GM06990 (cell line): Measurements from ENCODE around the gene GOLGA6B.
A peak's percentile ranks its signal among the peaks of the same experiment; 100 is the strongest.
"Not testable (repeated sequence)": the region's sequence is repeated elsewhere in the genome, so short reads cannot be mapped to it uniquely, and the experiment has no call there.

ENCODE experiments used
- DNase-seq: peaks from one replicate; pipeline ENCODE4 v3.0.0-alpha.2; 2011; ENCODE audit not compliant: insufficient read length; ENCODE audit errors: extremely low read depth
- H3K27me3 ChIP-seq: replicated peaks from 2 replicates; pipeline ENCODE4 v1.6.0; 2011; ENCODE audit warnings: low read length; ENCODE audit not compliant: control insufficient read depth, insufficient read depth
- H3K36me3 ChIP-seq: 2 replicates; pipeline ENCODE4 v1.5.1; 2011; ENCODE audit warnings: low read length; ENCODE audit not compliant: control insufficient read depth, insufficient read depth
- H3K4me3 ChIP-seq: replicated peaks from 2 replicates; pipeline ENCODE4 v1.5.1; 2011; ENCODE audit warnings: low read depth, mild to moderate bottlenecking, control low read depth, low read length
- TF ChIP-seq, protein P1 (sequence below): IDR thresholded peaks from 2 replicates; pipeline ENCODE4 v1.5.1; 2011; ENCODE audit warnings: low read length, control low read depth, mild to moderate bottlenecking, inconsistent platforms; ENCODE audit not compliant: insufficient read depth, poor library complexity, severe bottlenecking

Gene GOLGA6B

GRCh38 chr15:72615533-72616233 lies 38.8 kb upstream of the GOLGA6B start:
- not testable (repeated sequence) for H3K27me3 ChIP-seq, H3K4me3 ChIP-seq, H3K36me3 ChIP-seq, DNase-seq
- TF ChIP-seq, protein P1, sequence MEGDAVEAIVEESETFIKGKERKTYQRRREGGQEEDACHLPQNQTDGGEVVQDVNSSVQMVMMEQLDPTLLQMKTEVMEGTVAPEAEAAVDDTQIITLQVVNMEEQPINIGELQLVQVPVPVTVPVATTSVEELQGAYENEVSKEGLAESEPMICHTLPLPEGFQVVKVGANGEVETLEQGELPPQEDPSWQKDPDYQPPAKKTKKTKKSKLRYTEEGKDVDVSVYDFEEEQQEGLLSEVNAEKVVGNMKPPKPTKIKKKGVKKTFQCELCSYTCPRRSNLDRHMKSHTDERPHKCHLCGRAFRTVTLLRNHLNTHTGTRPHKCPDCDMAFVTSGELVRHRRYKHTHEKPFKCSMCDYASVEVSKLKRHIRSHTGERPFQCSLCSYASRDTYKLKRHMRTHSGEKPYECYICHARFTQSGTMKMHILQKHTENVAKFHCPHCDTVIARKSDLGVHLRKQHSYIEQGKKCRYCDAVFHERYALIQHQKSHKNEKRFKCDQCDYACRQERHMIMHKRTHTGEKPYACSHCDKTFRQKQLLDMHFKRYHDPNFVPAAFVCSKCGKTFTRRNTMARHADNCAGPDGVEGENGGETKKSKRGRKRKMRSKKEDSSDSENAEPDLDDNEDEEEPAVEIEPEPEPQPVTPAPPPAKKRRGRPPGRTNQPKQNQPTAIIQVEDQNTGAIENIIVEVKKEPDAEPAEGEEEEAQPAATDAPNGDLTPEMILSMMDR, result peak; percentile 21

DNA sequence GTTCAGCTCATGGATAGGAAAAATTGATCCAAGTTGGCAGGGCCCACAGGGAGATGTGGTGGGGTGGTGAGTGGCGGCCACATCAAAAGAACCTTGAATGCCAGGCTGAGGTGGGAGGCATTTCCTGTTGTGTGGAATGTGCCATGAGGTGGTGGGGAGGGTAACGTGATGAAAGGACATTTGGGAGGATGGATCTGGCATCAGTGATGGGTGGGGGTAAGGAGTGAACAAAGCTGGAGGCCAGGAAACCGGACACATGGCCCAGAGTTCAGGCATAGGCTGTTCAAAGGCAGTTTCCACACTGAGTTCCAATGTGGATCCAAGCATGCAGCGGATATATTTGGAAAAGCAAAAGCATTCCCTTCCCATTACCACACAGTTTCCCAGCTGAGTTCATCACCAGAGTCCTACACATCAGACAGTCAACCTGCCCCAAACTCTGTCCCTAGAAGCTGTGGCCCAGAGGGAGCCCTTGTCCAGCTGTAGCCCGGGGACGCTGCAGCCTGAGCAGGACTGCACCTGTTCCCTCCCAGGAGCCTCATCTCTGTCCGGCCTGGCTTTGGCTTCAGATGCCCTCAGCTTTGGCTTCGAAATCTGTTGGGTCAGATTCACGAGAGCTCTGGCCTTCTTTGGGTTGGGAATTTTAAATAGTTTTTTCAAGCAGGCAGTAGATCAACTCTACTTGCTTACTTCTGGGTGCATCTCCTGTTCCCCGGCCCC lies 37.8 kb upstream of the GOLGA6B start:
- H3K27me3 ChIP-seq, result no peaks in the 10 kb centered on the region
- no peak for DNase-seq
- H3K36me3 ChIP-seq, result no peaks in the 10 kb centered on the region
- TF ChIP-seq, protein P1, result no peak
- no peak overlapping the region for H3K4me3 ChIP-seq

DNA sequence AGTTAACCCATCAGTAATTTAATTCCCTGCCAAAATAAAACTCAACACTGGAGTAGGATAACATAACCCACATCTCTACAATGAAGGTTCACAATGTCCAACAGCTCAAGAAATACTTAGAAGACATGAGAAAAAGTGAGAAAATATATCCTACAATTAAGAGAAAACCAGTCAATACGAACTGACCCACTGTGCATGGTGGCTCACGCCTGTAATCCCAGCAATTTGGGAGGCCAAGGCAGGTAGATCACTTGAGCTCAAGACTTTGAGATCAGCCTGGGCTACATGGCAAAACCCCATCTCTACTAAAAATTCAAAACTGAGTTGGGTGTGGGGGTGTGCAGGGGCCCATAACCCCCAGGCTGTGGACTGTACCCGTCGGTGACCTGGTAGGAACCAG lies 30.6 kb upstream of the GOLGA6B start:
- not testable (repeated sequence) for H3K27me3 ChIP-seq, H3K36me3 ChIP-seq, DNase-seq, H3K4me3 ChIP-seq

- not testable (repeated sequence) for H3K4me3 ChIP-seq, H3K27me3 ChIP-seq, H3K36me3 ChIP-seq, DNase-seq
These were observed 28.3 kb upstream of the GOLGA6B start for GRCh38 chr15:72626153-72626552.

DNA sequence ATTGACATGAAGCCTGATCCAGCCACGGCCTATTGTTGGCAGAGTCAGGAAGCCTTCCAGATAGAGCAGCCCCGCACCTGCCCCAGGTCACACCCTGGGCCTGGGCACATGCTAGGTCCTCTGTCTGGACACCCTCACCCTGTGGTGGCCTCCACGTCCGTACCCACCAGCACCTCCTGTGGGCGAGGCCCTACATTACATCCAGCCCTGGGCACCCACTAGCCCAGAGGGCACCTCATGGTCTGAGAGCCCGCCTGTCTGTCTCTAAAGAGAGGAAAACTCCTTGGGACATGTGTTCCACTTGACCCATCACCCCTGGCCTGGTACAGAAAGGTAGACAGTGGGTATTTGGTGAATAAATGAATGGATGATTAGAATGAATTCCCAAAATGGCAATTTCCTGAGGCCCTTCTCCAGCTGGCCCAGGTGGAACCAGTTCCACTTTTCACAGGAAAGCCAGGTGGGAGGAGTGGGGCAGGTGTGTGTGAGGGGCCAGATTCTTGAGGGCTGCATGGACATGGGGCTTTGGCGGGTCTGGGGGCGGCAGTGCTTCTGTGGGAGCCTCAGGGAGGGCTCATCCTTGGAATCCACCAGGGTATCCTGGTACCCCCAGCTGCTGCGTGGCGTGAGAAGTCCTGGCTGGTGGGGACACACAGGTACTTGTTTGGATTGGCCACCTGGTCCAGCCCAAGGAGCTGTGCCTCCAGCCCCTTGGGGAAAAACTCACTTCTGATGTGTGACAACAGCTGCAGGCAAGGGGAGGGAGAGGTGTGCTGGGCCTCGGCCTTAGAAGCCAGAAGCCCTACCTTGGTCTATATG lies 26.0 kb upstream of the GOLGA6B start:
- not testable (repeated sequence) for H3K27me3 ChIP-seq, H3K36me3 ChIP-seq, H3K4me3 ChIP-seq, DNase-seq
- TF ChIP-seq, protein P1, result peak; percentile 31

DNA sequence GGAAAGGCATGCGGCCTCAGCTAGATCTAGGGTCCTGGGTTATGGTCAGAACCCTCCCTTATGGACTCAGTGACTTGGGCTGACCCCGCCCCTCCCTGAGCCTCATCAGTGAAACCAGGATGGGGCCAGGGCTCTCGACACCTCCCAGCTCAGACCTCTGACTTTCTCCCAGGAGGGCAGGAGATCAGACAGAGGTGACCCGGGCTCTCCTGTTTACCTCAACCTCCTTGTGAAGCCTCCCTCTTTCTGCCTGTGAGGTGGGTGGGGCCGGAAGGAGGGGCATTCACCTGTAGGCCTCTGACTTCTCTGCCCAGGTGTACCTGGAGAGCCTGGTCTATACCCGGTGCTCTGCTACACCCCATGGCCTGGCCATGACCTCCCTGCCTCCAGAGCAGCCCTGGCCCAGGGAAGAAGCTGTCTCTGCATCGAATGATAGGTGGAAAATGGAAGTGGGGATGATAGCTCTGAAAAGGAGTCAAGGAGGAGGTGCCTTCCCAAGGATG lies 25.4 kb upstream of the GOLGA6B start:
- not testable (repeated sequence) for H3K27me3 ChIP-seq, DNase-seq, H3K36me3 ChIP-seq, H3K4me3 ChIP-seq

GRCh38 chr15:72636519-72637282 lies 17.8 kb upstream of the GOLGA6B start:
- H3K4me3 ChIP-seq, result peak overlapping the region; percentile 34; the same call in 1 of the 2 replicates
- peak; percentile 57 for DNase-seq
- not testable (repeated sequence) for H3K36me3 ChIP-seq, H3K27me3 ChIP-seq

GRCh38 chr15:72639759-72640483 lies 14.6 kb upstream of the GOLGA6B start:
- H3K36me3 ChIP-seq, H3K4me3 ChIP-seq, H3K27me3 ChIP-seq, DNase-seq: not testable (repeated sequence)

DNA sequence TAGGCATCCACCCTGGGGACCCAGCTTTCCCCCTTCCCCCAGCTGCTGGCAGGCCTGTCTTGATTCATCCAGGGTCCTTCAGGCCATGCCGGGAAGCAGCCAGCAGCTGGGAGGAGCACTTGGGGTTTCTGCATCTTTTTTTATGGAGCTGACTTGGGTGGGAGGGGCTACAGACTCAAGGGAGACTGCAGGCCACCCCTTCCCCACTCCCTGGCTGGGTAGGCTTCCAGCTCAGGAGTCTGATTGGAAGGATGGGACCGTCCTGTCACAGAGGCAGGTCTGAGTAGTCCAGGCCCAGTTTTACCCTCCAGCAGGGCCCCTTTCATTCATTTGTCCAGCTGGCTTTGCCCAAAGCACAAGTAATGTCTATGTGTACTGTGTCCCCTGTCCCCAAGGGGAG lies 12.2 kb upstream of the GOLGA6B start:
- DNase-seq, H3K36me3 ChIP-seq, H3K4me3 ChIP-seq, H3K27me3 ChIP-seq: not testable (repeated sequence)
